HG02588 (cell line): Measurements from ENCODE around the gene NEXN.
A peak's percentile ranks its signal among the peaks of the same experiment; 100 is the strongest.

Experiments
- ATAC-seq: cut with Tn5 transposase; IDR thresholded peaks from one replicate; pipeline ENCODE4 v1.9.1; 2021; ENCODE audit warnings: mild to moderate bottlenecking, moderate library complexity; ENCODE audit not compliant: unreplicated experiment

NEXN gene

DNA sequence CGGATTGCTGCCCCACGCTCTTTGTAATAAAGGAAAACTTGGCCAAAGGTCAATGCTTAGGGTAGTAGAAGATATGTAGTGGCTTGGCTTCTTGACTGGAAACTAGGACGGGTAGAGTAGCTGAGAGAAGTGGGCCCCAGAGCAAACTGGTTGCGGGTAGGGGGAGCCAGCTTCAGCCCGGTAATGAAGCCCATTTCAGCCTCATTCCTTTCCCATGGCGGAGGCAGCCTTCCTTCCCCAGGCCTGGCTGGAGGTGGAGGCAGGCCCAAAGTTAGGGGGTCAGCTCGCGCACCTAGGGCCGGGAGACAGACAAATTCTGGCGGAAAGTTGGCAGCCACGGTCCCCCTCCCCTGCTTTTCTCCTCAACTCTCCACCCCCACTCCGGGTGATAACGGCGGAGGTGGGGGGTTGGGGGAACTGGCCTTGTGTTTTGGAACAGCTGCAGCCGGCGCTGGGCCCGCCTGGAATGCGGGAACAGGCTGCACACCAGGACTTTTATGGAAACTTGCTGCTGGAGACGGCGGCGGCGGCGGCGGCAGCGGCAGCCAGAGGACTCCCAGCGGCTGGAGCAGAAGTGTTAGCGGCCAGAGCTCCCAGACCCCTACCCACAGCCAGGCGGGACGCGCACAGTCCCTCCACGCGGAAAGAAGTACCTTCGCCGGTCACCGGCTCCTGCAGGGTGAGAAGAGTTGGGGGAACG is at the start of gene NEXN:
TSS of gene NEXN (plus strand) at position 544 of the 700 bp plus-strand sequence. CDS start 27,483 bp downstream, outside the sequence.
- ATAC-seq, result peak; percentile 33

- no peak for ATAC-seq
Measured at GRCh38 chr1:77841574-77841973, 46.9 kb upstream of the NEXN start.

DNA sequence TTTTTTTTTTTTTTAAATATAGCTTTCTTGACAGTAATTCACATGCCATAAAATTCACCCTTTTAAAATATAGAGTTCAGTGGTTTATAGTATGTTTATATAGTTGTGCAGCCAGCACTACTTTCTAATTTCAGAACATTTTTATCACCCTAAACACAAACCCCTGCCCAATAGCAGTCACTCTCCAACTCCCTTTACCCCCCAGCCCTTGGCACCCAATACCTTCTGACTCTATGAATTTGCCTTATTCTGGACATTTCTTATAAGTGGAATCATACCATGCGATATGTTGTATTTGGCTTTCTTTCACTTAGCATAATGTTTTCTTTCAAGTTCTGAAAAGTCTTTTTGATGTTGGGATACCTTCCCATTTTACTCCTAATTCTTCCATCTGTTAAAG is 42.5 kb upstream of the NEXN start:
- ATAC-seq, result no peak

GRCh38 chr1:77846966-77847365 is 41.5 kb upstream of the NEXN start:
- no peak for ATAC-seq

DNA sequence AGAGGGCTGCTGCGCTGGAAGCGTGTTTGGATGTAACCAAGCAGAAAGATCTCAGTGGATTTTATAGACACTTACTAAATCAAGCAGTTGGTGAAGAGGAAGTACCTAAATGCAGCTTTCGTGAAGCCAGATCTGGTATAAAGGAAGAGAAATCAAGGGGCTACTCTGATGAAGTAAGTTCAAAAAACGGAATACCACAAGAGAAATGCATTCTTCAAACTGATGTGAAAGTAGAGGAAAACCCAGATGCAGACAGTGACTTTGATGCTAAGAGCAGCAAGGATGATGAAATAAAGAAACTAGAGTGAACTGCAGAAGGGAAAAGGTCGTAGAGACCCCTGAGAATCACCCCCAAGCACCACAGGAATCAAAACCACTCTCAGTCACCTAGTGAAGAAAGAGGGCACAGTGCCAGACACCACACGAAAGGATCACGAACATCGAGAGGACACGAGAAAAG is 40.8 kb upstream of the NEXN start:
- ATAC-seq, result no peak

- no peak for ATAC-seq
Measured at GRCh38 chr1:77850082-77850481, 38.3 kb upstream of the NEXN start.

GRCh38 chr1:77857552-77857951 is 30.9 kb upstream of the NEXN start:
- ATAC-seq, result no peak

- no peak for ATAC-seq
Measured at GRCh38 chr1:77858725-77859124, 29.7 kb upstream of the NEXN start.

DNA sequence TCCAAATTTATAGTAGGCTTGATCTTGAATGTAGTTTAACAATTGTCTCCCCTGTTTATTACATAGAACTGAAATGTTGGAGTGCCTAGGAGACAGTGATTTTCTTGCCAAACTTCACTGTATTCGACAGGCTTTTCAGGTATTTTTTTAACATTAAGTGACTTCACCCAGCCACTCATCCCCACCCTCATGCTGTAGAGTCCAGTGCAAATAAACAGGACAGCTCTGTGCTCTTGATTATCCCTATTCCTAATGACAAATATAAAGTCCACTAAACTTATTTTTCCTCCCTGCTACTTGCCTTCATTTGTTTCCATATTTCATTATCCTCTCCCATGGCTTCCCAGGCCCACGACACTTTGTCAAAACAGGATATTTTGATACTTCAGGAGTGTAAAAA is 29.2 kb upstream of the NEXN start:
- ATAC-seq, result no peak

DNA sequence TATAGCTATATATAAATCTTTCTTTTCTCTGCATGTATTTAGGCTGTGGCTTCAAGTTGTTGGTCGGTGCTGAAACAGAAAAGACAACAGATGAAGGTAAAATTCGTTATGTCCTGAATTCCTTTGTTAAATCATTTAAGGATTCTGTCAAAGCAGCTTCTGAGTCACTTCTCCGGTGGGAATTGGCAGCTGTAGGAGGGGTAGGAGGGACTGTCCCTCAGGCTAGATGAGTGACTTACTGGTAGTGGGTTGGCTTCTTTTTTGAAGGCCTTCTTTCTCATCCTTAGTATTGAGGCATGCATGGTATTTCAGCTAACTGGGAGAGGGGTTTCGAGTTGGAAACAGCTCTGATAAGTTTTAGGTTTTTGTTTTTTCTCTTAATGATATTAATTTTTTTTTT is 22.1 kb upstream of the NEXN start:
- no peak for ATAC-seq

DNA sequence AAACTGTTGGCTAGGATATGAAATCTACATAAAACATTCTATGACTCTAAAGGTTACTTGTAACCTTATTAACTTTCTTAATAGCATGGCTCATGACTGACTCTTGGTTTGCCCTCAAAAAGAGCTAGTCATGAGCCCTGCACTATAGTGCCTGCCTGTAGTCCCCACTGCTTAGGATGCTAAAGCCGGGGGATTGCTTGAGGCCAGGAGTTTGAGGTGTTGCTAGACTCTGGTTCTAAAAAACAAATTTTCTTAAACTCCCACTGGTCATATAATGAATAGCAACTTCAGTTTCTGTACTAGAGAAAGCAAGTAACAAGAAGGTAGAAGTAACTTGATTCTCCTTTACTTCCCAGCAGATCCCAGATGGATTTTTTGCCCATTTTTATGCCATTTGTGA is 15.8 kb upstream of the NEXN start:
- no peak for ATAC-seq

DNA sequence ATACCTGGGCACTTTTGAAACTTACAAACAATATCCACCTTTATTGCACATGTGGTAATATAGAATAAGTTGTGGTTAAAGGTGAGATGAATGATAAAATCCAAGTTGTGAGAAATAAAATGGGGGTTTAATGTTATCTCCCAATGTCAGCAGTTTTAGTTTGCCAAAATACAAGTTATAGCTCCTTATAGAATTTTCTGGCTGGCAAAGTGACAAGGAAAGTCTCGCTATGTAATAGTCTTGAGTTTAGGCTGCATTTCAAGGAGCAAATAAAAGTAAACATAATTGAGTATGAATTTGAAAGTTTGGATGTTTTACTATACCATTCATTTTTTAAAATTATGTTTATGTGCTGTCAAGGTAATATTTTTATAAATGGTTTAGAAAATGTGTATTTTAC is 15.0 kb upstream of the NEXN start:
- ATAC-seq, result no peak

- ATAC-seq, result no peak
Measured at GRCh38 chr1:77874804-77875445, 13.5 kb upstream of the NEXN start.

- no peak for ATAC-seq
Measured at GRCh38 chr1:77876884-77877283, 11.5 kb upstream of the NEXN start.

DNA sequence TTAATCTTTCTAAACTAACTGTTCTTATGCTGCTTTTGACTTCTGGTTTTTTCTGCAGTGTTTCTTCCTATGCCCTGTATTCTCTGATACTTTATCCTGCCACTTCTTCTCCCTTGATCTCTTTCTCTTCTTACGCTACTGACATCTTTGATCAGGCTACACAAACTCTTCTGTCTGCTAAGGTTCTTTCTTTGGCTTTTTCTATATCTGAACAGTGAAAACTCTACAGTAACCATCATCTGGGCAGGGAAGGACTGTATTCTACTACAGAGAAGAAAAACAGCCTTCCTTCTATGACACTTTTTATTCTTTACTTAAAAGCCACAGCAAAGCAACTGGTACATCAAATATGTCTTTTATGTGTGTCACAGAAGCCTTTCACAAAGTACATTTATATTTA is 7.4 kb upstream of the NEXN start:
- ATAC-seq, result no peak

- no peak for ATAC-seq
Measured at GRCh38 chr1:77882411-77882810, 6.0 kb upstream of the NEXN start.

GRCh38 chr1:77888781-77889642 is 588 bp downstream of the NEXN start:
- peak; percentile 76 for ATAC-seq

GRCh38 chr1:77889671-77890070 is 1.2 kb downstream of the NEXN start:
- no peak for ATAC-seq

- ATAC-seq, result no peak
Measured at GRCh38 chr1:77891200-77891599, 2.8 kb downstream of the NEXN start.

DNA sequence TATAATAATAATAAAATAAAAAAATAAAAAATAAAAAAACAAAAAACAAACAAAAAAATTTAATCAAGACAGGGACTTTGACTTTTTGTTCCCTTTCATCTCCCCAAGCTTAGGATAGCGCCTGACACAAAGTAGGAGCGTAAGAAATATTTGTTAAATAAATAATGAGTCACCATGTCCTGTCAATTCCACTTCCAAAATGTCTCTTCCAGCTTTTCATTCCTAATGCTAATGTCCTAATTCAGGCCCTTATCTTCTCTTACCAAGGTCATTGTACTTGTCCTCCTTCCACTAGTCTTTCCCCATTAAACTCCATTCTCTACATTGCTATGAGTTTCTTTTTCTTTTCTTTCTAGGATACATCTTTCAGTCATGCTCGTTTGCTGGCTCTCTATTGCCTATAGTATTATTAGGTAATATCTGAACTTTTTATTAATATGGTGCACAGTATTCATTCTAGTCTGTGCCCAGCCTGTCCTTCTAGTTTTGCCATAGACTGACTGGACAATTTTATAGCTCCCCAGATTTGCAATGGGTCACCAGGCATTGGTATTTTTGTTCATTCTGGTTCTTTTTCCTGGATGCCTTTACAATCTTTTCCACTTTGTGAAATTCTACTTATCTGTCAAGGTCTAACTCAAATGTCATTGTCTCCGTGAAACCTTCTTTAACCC is 11.4 kb downstream of the NEXN start:
- ATAC-seq, result no peak

DNA sequence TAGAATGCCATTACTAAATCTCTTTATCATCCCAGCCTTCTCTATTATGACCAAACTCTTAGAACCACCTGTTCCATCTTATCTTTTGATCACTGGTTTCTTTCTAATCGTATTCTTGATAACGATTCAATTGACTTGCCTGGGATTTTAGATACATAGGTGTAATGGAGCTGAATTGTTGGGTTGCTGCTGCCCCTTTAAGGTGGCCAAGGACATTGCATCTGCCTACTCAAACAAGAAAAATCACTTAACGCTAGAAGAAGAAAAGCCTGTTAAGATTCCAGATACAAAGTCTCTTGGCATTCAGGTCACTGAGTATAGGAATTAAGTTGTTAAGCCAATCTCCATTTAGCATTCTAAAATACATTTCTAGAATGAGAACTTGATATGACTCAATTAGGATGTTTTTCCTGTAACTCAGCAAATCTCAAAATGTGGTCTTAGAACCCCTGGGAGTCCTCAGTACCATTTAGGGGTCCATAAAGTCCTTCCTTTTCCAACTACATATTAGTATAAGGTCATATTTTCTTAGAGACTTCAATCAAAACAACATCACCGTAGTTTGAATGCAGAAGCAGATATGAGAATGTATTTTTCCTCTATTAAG is 12.4 kb downstream of the NEXN start:
- no peak for ATAC-seq
